CD4-positive, alpha-beta T cell treated with Interleukin-12 subunit alpha and Interleukin-12 subunit beta, for 1 hour (primary cell): ENCODE results near the gene CPSF3.
A peak's percentile ranks its signal among the peaks of the same experiment; 100 is the strongest.

Source experiments
- DNase-seq: peaks from one replicate; pipeline ENCODE4 v3.0.0-alpha.2; 2020

Gene CPSF3

GRCh38 chr2:9422321-9423099 lies 944 bp upstream of the CPSF3 start:
- peak; percentile 46 for DNase-seq

- peak; percentile 24 for DNase-seq
These were observed 443 bp downstream of the CPSF3 start for GRCh38 chr2:9423922-9424272.

GRCh38 chr2:9424447-9425164 lies 1.2 kb downstream of the CPSF3 start:
- no peak for DNase-seq

GRCh38 chr2:9428965-9429577 lies 5.6 kb downstream of the CPSF3 start:
- no peak for DNase-seq

- no peak for DNase-seq
These were observed 7.2 kb downstream of the CPSF3 start for GRCh38 chr2:9430316-9431293.

- no peak for DNase-seq
These were observed 11.0 kb downstream of the CPSF3 start for GRCh38 chr2:9434489-9434888.

- no peak for DNase-seq
These were observed 16.1 kb downstream of the CPSF3 start for GRCh38 chr2:9439536-9439935.

- no peak for DNase-seq
These were observed 16.7 kb downstream of the CPSF3 start for GRCh38 chr2:9440058-9440727.

- DNase-seq = no peak
These were observed 18.1 kb downstream of the CPSF3 start for GRCh38 chr2:9441556-9441955.

GRCh38 chr2:9443526-9443925 lies 20.1 kb downstream of the CPSF3 start:
- no peak for DNase-seq

- DNase-seq = no peak
These were observed 21.6 kb downstream of the CPSF3 start for GRCh38 chr2:9445089-9445488.

GRCh38 chr2:9451231-9451630 lies 27.8 kb downstream of the CPSF3 start:
- no peak for DNase-seq

- DNase-seq = no peak
These were observed 37.1 kb downstream of the CPSF3 start for GRCh38 chr2:9460441-9461017.

- DNase-seq = no peak
These were observed 37.6 kb downstream of the CPSF3 start for GRCh38 chr2:9461079-9461478.

GRCh38 chr2:9462313-9462712 lies 38.9 kb downstream of the CPSF3 start:
- no peak for DNase-seq

GRCh38 chr2:9462886-9463697 lies 39.6 kb downstream of the CPSF3 start:
- DNase-seq = no peak

GRCh38 chr2:9463698-9464034 lies 40.2 kb downstream of the CPSF3 start:
- no peak for DNase-seq

- no peak for DNase-seq
These were observed 41.7 kb downstream of the CPSF3 start for GRCh38 chr2:9465170-9465569.

GRCh38 chr2:9466147-9466683 lies 42.8 kb downstream of the CPSF3 start:
- no peak for DNase-seq

- DNase-seq = no peak
These were observed 44.2 kb downstream of the CPSF3 start for GRCh38 chr2:9467687-9468086.

GRCh38 chr2:9471206-9471605 lies 47.8 kb downstream of the CPSF3 start:
- DNase-seq = no peak
